ENCODE data around the gene THADA. TPM values are rescaled to one million over a fixed set of nuclear protein-coding genes. Genes with fewer than 3 reads are reported as not detected.

THADA gene
- total and polyA plus RNA-seq, 2 donors (not counting 3 experiments of a cell fraction or from before 2014, with no cell fraction given): 22.6 to 25.3 TPM

DNA sequence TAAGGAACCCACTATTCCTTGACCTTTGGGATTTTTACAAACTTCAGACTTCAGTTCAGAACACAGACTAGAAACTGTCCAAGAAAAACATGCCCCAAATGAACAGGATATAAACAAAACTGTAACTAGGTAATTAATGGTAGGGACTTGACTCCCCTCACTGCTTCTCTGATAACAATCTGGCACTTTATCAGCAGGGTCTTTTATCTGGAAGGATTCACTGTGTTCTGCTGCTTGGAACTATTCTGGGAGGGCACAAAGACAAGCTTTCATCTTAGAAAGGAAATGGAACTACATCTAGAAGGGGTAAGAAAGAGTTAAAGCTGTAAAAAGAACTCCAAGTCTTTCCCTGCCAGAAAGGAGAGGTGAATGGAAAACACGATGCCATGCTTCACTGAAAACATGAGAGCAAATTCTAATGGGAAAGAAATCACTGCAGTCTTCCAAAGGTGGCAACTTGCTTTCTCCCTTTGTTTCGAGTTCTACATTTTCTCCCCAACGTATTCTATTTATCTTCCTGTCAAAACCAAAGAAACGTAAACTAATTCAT lies 181.2 kb downstream of the THADA start:
- H4K20me1 ChIP-seq (replicated peaks; ENCODE audit: control insufficient read depth, extremely low read depth, insufficient read depth, low read length): no peaks in the 10 kb centered on the region
- no peak overlapping the region for H3K9ac ChIP-seq (replicated peaks; ENCODE audit: extremely low read depth, insufficient read depth, low read length)
- H3K27me3 ChIP-seq (ENCODE audit: control insufficient read depth in 2 of 2, insufficient read depth in 2 of 2, low read length in 2 of 2): no peaks in the 10 kb centered on the region
- no peak overlapping the region for H3K4me3 ChIP-seq (replicated peaks in 1 of 3; ENCODE audit: insufficient read depth in 1 of 3, low read depth in 1 of 3, low read length in 3 of 3)
- no peak for FAIRE-seq
- peak; percentile 53 for TF ChIP-seq GATA2 (IDR thresholded peaks at IDR 0.05; ENCODE audit: insufficient read depth, insufficient read length, low read depth, low read length)
- TF ChIP-seq CTCF (IDR thresholded peaks at IDR 0.05; ENCODE audit: extremely low read depth in 1 of 2, insufficient read depth in 1 of 2, low read depth in 1 of 2, low read length in 2 of 2): no peak
- no peaks in the 10 kb centered on the region for H3K36me3 ChIP-seq (ENCODE audit: control insufficient read depth in 2 of 2, extremely low read depth in 1 of 2, insufficient read depth in 2 of 2, low read length in 2 of 2)
- no peaks in the 10 kb centered on the region for H3K9me1 ChIP-seq (replicated peaks; ENCODE audit: control insufficient read depth, extremely low read depth, insufficient read depth, low read length)
- H3K4me1 ChIP-seq (ENCODE audit: control insufficient read depth, extremely low read depth, insufficient read depth, low read length): peaks cover 22% of the 10 kb centered on the region
- no peaks in the 10 kb centered on the region for H3K79me2 ChIP-seq (ENCODE audit: control insufficient read depth, insufficient read depth, low read length)
- intact Hi-C loops (cut with micrococcal nuclease): loop anchor here (1.0 to 5.0 kb wide), 2 partner anchors 12 to 43 kb away; no protein-coding TSS in a partner anchor
- ChIA-PET CTCF (interaction anchor here (0.9 to 1.0 kb wide), 2 partner anchors 12 to 14 kb away, joined by 3 read pairs; no protein-coding TSS in a partner anchor), POLR2A (no interaction called here)
- no peak overlapping the region for H3K27ac ChIP-seq (ENCODE audit: insufficient read depth, low read depth, low read length)
- no peaks in the 10 kb centered on the region for H3K9me3 ChIP-seq (replicated peaks; ENCODE audit: control insufficient read depth, insufficient read depth, low read length)
- H3K4me2 ChIP-seq (ENCODE audit: insufficient read depth, low read length): peak overlapping the region; percentile 9
- peak; percentile 85 for DNase-seq (ENCODE audit: low read depth, low spot score)
- dilution Hi-C loops (cut with MboI; ENCODE audit: extremely low pct_ligation_motif_present, low sequenced_read_pairs): no loop called here
- BruUV-seq (replicated peaks): no TSS peak
- H2AFZ ChIP-seq (ENCODE audit: low read depth, low read length): no peak overlapping the region

DNA sequence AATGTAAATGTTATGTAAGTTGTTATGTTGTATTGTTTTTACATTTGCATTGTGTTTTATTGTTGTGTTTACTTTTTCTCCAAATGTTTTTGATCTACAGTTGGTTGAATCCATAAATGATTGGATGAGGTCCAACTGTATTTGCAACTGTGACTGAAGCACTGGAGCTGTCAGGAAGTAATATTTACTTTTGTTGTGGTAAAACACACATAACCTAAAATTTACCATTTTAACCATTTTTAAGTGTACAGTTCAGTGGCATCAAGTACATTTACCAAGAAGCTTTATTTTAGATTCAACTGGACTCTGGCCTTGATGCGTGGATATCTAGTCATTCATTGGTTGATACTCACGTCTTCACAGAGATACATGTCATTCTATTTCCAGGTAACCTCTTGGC lies 181.8 kb downstream of the THADA start:
- POLR2A ChIA-PET: no interaction called here
- Histone ChIP-seq H2AFZ (ENCODE audit: low read depth, low read length) (no peak overlapping the region), H3K27me3 (ENCODE audit: control insufficient read depth in 2 of 2, insufficient read depth in 2 of 2, low read length in 2 of 2) (no peaks in the 10 kb centered on the region), H3K79me2 (ENCODE audit: control insufficient read depth, insufficient read depth, low read length) (no peaks in the 10 kb centered on the region), H3K4me2 (ENCODE audit: insufficient read depth, low read length) (no peak overlapping the region), H3K27ac (ENCODE audit: insufficient read depth, low read depth, low read length) (no peak overlapping the region), H3K9me3 (replicated peaks; ENCODE audit: control insufficient read depth, insufficient read depth, low read length) (no peaks in the 10 kb centered on the region), H3K9me1 (replicated peaks; ENCODE audit: control insufficient read depth, extremely low read depth, insufficient read depth, low read length) (no peaks in the 10 kb centered on the region), H4K20me1 (replicated peaks; ENCODE audit: control insufficient read depth, extremely low read depth, insufficient read depth, low read length) (no peaks in the 10 kb centered on the region), H3K9ac (replicated peaks; ENCODE audit: extremely low read depth, insufficient read depth, low read length) (no peak overlapping the region), H3K4me3 (replicated peaks in 1 of 3; ENCODE audit: insufficient read depth in 1 of 3, low read depth in 1 of 3, low read length in 3 of 3) (no peak overlapping the region), H3K4me1 (ENCODE audit: control insufficient read depth, extremely low read depth, insufficient read depth, low read length) (peaks cover 22% of the 10 kb centered on the region), H3K36me3 (ENCODE audit: control insufficient read depth in 2 of 2, extremely low read depth in 1 of 2, insufficient read depth in 2 of 2, low read length in 2 of 2) (no peaks in the 10 kb centered on the region)
- BruUV-seq (replicated peaks): no TSS peak
- CTCF ChIA-PET: no interaction called here
- TF ChIP-seq CTCF (IDR thresholded peaks at IDR 0.05; ENCODE audit: extremely low read depth in 1 of 2, insufficient read depth in 1 of 2, low read depth in 1 of 2, low read length in 2 of 2) (no peak), MYC (IDR thresholded peaks at IDR 0.05; ENCODE audit: low read depth, low read length) (no peak), EZH2 (IDR thresholded peaks at IDR 0.05; ENCODE audit: borderline replicate concordance, low read depth, low read length, severe bottlenecking) (no peak), POLR2AphosphoS5 (IDR thresholded peaks at IDR 0.05; ENCODE audit: insufficient read depth, low read depth, low read length) (no peak), FOS (IDR thresholded peaks at IDR 0.05; ENCODE audit: borderline replicate concordance, insufficient read depth, low read length) (no peak), GATA2 (IDR thresholded peaks at IDR 0.05; ENCODE audit: insufficient read depth, insufficient read length, low read depth, low read length) (no peak), JUN (IDR thresholded peaks at IDR 0.05; ENCODE audit: borderline replicate concordance, insufficient read depth, insufficient read length, low read depth) (no peak)
- TF ChIP-seq, protein P1, sequence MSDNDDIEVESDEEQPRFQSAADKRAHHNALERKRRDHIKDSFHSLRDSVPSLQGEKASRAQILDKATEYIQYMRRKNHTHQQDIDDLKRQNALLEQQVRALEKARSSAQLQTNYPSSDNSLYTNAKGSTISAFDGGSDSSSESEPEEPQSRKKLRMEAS (IDR thresholded peaks at IDR 0.05; ENCODE audit: insufficient read depth, insufficient read length): no peak
- intact Hi-C loops (cut with micrococcal nuclease) (loop anchor here (1.0 to 5.0 kb wide), 2 partner anchors 12 to 43 kb away; no protein-coding TSS in a partner anchor), dilution Hi-C loops (cut with MboI; ENCODE audit: extremely low pct_ligation_motif_present, low sequenced_read_pairs) (no loop called here)
- no peak for DNase-seq (ENCODE audit: low read depth, low spot score)
- FAIRE-seq: no peak

Measured in endothelial cell of umbilical vein (primary cell).